Measurements from ENCODE around the gene NR1H3.

Gene NR1H3

DNA sequence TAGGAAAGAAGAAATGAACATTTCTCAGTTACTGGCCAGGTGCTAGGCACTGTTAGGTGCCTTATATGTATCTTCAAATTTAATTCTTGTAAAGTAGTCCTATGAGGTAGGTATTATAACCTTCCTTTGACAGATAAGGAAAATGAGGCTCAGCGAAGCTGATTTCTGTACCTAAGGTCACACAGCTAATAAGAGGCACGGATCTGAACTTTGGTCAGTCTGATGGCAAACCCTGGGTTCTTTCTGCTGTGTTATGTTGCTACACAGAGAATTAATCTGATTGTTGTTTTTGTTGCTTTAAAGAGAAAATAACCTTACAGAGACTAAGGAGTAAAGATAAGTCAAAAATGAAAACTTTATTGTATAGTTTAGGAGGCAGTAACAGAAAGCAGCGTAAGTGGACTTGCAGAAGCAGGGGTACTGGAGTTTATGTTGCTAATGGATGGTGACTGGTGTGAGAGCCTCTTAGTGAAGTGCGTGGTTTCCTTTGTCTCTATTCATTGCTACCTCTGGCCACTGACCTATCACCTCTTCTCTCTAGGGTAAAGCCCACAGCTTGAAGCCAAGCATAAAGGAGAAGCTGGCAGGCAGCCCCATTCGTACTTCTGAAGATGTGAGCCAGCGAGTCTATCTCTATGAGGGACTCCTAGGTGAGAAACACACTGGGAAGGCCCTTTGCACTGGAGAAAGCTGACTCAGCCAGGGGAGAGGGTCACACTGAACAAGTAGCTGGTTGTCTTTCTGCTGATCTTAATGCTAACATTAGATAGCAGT is 50.4 kb downstream of the NR1H3 start:
- TF ChIP-seq CEBPB (IDR thresholded peaks at IDR 0.05), result no peak

DNA sequence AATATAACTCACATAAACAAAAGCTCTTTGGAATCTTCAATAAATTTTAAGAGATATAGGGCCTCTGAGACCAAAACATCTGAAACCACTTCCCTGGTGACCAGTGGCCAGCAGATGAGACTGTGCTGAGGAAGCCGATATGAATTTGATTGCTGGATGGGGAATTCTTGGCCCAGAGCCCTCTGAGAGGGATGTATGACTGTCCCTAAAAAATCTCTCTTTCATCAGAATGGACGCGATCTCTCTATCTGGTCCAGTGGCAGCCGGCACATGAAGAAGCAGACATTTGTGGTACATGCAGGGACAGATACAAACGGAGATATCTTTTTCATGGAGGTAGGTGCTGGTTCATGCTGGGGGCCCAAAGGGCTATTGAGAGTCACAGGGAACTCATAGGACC is 57.2 kb downstream of the NR1H3 start:
- no peak for TF ChIP-seq NFIC (IDR thresholded peaks at IDR 0.05)
- TF ChIP-seq, protein P1, sequence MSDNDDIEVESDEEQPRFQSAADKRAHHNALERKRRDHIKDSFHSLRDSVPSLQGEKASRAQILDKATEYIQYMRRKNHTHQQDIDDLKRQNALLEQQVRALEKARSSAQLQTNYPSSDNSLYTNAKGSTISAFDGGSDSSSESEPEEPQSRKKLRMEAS (IDR thresholded peaks at IDR 0.05), result no peak
- TF ChIP-seq TEAD4 (IDR thresholded peaks at IDR 0.05), result no peak
- no peak for TF ChIP-seq FOXM1 (IDR thresholded peaks at IDR 0.05; ENCODE audit: borderline replicate concordance, low read depth)
- TF ChIP-seq CEBPB (IDR thresholded peaks at IDR 0.05), result no peak
- TF ChIP-seq RAD21 (IDR thresholded peaks at IDR 0.05; ENCODE audit: low read depth), result no peak
- TF ChIP-seq EP300 (IDR thresholded peaks at IDR 0.05; ENCODE audit: borderline replicate concordance), result no peak
- no peak for TF ChIP-seq EGR1 (IDR thresholded peaks at IDR 0.05)
- no peak for TF ChIP-seq TCF12 (IDR thresholded peaks at IDR 0.05; ENCODE audit: low read depth)
- TF ChIP-seq ZBTB7A (IDR thresholded peaks at IDR 0.05; ENCODE audit: low read depth), result no peak
- TF ChIP-seq, protein P2, sequence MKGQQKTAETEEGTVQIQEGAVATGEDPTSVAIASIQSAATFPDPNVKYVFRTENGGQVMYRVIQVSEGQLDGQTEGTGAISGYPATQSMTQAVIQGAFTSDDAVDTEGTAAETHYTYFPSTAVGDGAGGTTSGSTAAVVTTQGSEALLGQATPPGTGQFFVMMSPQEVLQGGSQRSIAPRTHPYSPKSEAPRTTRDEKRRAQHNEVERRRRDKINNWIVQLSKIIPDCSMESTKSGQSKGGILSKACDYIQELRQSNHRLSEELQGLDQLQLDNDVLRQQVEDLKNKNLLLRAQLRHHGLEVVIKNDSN (IDR thresholded peaks at IDR 0.05), result no peak
- no peak for TF ChIP-seq YY1 (IDR thresholded peaks at IDR 0.05; ENCODE audit: low read depth)
- no peak for TF ChIP-seq TAF1 (IDR thresholded peaks at IDR 0.05; ENCODE audit: low read depth)
- TF ChIP-seq CREB1 (IDR thresholded peaks at IDR 0.05; ENCODE audit: low read depth), result no peak
- TF ChIP-seq, protein P3, sequence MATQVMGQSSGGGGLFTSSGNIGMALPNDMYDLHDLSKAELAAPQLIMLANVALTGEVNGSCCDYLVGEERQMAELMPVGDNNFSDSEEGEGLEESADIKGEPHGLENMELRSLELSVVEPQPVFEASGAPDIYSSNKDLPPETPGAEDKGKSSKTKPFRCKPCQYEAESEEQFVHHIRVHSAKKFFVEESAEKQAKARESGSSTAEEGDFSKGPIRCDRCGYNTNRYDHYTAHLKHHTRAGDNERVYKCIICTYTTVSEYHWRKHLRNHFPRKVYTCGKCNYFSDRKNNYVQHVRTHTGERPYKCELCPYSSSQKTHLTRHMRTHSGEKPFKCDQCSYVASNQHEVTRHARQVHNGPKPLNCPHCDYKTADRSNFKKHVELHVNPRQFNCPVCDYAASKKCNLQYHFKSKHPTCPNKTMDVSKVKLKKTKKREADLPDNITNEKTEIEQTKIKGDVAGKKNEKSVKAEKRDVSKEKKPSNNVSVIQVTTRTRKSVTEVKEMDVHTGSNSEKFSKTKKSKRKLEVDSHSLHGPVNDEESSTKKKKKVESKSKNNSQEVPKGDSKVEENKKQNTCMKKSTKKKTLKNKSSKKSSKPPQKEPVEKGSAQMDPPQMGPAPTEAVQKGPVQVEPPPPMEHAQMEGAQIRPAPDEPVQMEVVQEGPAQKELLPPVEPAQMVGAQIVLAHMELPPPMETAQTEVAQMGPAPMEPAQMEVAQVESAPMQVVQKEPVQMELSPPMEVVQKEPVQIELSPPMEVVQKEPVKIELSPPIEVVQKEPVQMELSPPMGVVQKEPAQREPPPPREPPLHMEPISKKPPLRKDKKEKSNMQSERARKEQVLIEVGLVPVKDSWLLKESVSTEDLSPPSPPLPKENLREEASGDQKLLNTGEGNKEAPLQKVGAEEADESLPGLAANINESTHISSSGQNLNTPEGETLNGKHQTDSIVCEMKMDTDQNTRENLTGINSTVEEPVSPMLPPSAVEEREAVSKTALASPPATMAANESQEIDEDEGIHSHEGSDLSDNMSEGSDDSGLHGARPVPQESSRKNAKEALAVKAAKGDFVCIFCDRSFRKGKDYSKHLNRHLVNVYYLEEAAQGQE (IDR thresholded peaks at IDR 0.05; ENCODE audit: low read depth), result no peak

DNA sequence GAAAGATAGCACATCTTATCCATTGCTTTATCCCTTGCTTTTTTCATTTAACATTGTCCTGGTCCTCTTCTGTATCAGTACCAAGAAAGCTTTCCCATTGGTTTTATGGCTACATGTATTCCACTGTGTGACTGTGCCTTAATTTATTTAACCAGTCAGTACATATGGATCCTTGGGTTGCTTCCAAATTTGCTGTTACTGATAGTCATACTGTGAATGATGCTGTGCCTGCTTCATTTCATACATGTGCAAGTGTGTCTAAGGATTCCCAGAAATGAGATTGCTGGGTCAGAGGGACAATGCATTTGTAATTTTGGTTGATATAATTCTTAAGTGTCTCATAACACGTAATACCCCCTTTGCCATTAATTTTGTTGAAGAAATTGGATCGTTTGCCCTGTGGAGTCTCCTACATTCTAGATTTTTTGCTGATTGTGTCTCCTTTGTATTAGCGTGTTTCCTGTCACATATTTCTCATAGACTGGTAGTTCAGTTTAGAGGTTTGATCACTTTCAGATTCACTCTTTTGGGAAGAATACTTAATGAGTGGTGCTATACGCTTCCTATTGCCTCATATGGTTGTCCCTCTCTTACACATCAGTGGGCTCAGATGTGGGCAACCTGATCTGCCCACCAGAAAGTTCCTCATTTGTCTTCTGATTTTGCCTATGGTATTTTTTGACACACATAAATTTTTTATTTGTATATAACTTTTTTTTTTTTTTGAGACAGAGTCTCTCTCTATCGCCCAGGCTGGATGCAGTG is 59.5 kb downstream of the NR1H3 start:
- TF ChIP-seq ZBTB7A (IDR thresholded peaks at IDR 0.05; ENCODE audit: low read depth), result no peak
- TF ChIP-seq CEBPB (IDR thresholded peaks at IDR 0.05), result no peak
- TF ChIP-seq EP300 (IDR thresholded peaks at IDR 0.05; ENCODE audit: borderline replicate concordance), result no peak
- no peak for TF ChIP-seq YY1 (IDR thresholded peaks at IDR 0.05; ENCODE audit: low read depth)
- TF ChIP-seq, protein P2 (IDR thresholded peaks at IDR 0.05), result no peak
- no peak for TF ChIP-seq TAF1 (IDR thresholded peaks at IDR 0.05; ENCODE audit: low read depth)
- TF ChIP-seq CREB1 (IDR thresholded peaks at IDR 0.05; ENCODE audit: low read depth), result no peak
- TF ChIP-seq NFIC (IDR thresholded peaks at IDR 0.05), result no peak
- no peak for TF ChIP-seq TEAD4 (IDR thresholded peaks at IDR 0.05)
- no peak for TF ChIP-seq EGR1 (IDR thresholded peaks at IDR 0.05)
- no peak for TF ChIP-seq FOXM1 (IDR thresholded peaks at IDR 0.05; ENCODE audit: borderline replicate concordance, low read depth)
- TF ChIP-seq, protein P1 (IDR thresholded peaks at IDR 0.05), result no peak
- TF ChIP-seq RAD21 (IDR thresholded peaks at IDR 0.05; ENCODE audit: low read depth), result no peak
- TF ChIP-seq TCF12 (IDR thresholded peaks at IDR 0.05; ENCODE audit: low read depth), result no peak
- TF ChIP-seq, protein P3 (IDR thresholded peaks at IDR 0.05; ENCODE audit: low read depth), result no peak

DNA sequence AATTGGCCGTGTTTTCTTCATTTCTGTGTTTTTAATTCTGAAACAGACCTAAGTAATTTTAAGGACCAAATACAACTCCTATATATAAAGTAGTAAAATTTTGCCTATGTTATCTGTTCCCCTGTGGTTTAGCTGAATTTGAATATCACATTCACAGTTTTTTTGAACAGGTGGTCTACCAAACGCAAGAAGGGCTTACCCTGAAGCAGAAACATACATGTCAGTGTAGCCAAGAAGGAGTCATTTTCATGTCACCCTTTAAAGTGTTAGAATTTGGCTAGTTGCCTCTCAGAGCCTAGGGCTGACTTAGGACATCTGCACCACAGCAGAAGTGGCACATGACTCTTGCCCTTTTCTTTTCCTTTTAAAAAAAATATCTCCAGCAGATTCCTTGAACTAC is 60.4 kb downstream of the NR1H3 start:
- TF ChIP-seq NFIC (IDR thresholded peaks at IDR 0.05), result no peak
- no peak for TF ChIP-seq ZBTB7A (IDR thresholded peaks at IDR 0.05; ENCODE audit: low read depth)
- TF ChIP-seq TCF12 (IDR thresholded peaks at IDR 0.05; ENCODE audit: low read depth), result no peak
- no peak for TF ChIP-seq YY1 (IDR thresholded peaks at IDR 0.05; ENCODE audit: low read depth)
- TF ChIP-seq RAD21 (IDR thresholded peaks at IDR 0.05; ENCODE audit: low read depth), result no peak
- no peak for TF ChIP-seq CREB1 (IDR thresholded peaks at IDR 0.05; ENCODE audit: low read depth)
- no peak for TF ChIP-seq EGR1 (IDR thresholded peaks at IDR 0.05)
- TF ChIP-seq, protein P3 (IDR thresholded peaks at IDR 0.05; ENCODE audit: low read depth), result no peak
- TF ChIP-seq EP300 (IDR thresholded peaks at IDR 0.05; ENCODE audit: borderline replicate concordance), result no peak
- TF ChIP-seq, protein P1 (IDR thresholded peaks at IDR 0.05), result no peak
- no peak for TF ChIP-seq TEAD4 (IDR thresholded peaks at IDR 0.05)
- no peak for TF ChIP-seq CEBPB (IDR thresholded peaks at IDR 0.05)
- TF ChIP-seq, protein P2 (IDR thresholded peaks at IDR 0.05), result no peak
